LNCaP clone FGC (cell line): Measurements from ENCODE around the gene CCN2.
"Not testable (repeated sequence)": the region's sequence is repeated elsewhere in the genome, so short reads cannot be mapped to it uniquely, and the experiment has no call there.

Experiments used
- DNase-seq: peaks from one replicate; pipeline ENCODE4 v3.0.0-alpha.2; 2011; ENCODE audit warnings: low read depth
- H3K4me3 ChIP-seq: 2 replicates; pipeline ENCODE4 v1.5.1; 2011; ENCODE audit warnings: mild to moderate bottlenecking, low read depth, low read length, control low read depth
- TF ChIP-seq, protein P1 (sequence below): IDR thresholded peaks from 2 replicates; pipeline ENCODE4 v1.5.1; 2012; ENCODE audit warnings: mild to moderate bottlenecking; ENCODE audit not compliant: control insufficient read depth, insufficient read depth; ENCODE audit errors: extremely low read depth

Gene CCN2

DNA sequence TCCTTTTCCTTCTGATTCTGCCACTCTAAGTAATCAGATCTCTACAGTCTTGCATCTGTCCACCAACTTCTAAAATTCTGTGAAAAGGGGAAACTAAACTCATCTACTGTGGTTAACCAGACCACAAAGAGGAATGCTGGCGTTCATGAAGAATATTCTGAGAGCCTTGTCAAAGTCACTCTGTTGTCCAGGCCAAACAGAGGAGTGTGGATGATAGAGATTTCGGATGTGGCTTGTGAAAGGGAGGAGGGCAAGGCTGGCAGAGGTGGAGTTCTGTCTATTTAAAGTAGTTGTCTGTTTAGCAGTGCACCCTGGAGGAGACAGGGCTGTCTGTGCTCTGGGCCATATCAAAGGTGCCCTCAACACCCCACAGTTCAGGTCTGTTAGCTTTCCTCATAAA lies 33.9 kb downstream of the CCN2 start:
- TF ChIP-seq, protein P1, sequence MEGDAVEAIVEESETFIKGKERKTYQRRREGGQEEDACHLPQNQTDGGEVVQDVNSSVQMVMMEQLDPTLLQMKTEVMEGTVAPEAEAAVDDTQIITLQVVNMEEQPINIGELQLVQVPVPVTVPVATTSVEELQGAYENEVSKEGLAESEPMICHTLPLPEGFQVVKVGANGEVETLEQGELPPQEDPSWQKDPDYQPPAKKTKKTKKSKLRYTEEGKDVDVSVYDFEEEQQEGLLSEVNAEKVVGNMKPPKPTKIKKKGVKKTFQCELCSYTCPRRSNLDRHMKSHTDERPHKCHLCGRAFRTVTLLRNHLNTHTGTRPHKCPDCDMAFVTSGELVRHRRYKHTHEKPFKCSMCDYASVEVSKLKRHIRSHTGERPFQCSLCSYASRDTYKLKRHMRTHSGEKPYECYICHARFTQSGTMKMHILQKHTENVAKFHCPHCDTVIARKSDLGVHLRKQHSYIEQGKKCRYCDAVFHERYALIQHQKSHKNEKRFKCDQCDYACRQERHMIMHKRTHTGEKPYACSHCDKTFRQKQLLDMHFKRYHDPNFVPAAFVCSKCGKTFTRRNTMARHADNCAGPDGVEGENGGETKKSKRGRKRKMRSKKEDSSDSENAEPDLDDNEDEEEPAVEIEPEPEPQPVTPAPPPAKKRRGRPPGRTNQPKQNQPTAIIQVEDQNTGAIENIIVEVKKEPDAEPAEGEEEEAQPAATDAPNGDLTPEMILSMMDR: no peak
- H3K4me3 ChIP-seq: no peak overlapping the region

DNA sequence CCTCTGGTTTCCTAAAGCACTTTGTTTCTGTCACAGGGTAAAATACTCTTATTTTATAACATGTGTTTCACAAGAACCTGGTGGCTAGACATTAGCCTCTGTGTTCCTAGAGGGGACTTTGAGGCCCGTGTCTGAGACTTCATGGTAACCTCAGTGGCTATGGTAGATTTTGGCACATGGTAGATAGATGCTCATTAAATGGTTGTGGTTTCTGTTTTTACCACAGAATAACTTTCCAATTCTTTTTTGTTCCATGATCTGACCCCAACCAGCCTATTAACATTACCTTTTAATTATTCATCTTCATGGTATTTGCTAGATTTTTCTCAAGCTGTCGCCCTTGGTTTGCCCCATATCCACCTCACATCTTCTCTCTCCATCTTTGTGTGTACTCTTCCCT lies 34.3 kb downstream of the CCN2 start:
- H3K4me3 ChIP-seq: no peak overlapping the region
- DNase-seq: no peak
- TF ChIP-seq, protein P1: no peak

More for the DNA sequence above, 33.9 kb downstream of the CCN2 start:
- DNase-seq: no peak

DNA sequence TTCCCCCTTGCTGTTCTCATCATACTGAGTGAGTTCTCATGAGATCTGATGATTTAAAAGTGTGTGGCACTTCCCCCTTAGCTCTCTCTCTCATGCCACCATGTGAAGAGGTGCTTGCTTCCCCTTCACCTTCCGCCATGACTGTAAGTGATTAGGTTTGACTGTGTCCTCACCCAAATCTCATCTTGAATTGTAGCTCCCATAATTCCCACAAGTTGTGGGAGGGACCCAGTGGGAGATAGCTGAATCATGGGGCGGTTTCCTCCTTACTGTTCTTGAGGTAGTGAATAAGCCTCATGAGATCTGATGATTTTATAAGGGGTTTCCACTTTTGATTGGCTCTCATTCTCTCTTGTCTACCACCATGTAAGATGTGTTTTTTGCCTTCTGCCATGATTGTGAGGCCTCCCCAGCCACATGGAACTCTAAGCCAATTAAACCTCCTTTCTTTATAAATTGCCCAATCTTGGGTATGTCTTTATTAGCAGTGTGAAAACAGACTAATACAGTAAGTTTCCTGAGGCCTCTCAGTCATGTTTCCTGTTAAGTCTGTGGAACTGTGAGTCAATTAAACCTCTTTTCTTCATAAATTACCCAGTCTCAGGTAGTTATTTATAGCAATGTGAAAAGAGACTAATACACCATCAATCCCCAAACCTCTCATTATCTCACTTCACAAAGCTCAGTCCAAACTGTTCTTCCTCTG lies 34.9 kb downstream of the CCN2 start:
- not testable (repeated sequence) for DNase-seq, H3K4me3 ChIP-seq

DNA sequence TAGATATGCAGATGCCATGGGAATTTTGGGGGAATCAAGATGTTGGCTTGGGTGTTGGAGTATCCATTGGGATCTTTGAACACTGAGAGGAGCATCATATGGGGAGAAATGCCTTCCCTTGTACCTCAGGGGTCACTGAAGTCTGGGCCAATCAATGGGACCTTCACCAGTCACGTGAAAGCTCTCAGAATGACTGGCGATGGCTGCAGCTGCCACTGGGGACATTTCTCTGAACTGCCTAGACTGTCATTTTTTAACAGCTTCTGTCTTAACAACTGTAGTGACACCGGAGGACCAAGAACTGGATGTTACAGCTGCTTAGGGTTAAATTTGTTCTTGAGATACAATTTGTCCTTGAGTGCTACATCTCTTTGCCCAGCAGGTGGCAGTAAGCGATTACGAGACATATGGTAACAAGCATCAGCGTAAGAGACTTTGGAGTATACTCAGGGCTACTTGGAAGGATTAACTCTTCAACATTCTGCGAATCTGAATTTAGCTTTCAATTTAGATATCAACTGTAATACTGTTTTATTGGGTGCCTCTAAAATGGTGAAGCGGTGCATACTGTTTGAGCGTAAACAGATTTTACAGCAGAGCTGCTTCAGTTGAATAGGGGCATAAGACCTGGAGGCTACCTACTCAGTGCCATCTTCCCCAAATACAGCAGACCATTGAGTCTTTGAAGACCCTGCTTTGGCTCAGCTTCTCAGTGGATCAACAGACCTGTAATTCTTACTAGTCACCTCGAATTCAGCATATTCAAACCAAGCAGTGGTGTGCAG lies 36.0 kb downstream of the CCN2 start:
- H3K4me3 ChIP-seq: no peak overlapping the region
- peak; percentile 51 for DNase-seq
- TF ChIP-seq, protein P1: peak; percentile 85

DNA sequence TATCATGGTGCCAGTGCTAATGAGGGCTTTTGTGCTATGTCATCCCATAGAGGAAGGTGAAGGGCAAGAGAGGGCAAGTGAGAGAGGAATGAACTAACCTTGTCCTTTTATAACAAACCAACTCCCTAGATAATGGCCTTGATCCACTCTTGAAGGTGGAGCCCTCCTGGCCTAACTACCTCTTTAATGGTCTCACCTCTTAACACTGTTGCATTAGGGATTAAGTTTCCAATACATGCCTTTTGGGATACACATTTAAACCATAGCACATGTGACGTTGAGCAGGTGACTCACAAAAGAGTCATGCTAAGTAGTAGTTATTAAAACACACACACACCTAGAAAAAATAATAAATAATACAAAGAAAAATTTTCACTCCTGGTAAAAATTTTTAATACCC lies 36.9 kb downstream of the CCN2 start:
- no peak for DNase-seq
- TF ChIP-seq, protein P1: no peak
- H3K4me3 ChIP-seq: no peak overlapping the region

DNA sequence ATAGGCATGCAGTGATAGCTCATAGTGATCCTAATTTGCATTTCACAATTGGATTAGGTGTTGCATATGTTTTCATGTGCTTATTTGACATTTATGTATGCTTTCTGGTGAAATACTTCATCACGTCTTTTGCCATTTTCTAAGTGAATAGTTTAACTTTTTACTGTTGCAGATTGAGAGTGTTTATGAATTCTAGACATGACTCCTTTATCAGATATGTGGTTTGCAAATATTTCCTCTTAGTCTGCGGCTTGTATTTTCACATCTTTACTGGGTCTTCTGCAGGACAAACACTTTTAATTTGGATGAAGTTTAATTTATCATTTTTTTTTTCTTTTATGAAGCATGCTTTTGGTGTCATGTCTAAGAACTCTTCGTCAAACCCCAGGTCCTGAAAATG lies 39.2 kb downstream of the CCN2 start:
- no peak for DNase-seq
- TF ChIP-seq, protein P1: no peak
- H3K4me3 ChIP-seq: no peak overlapping the region

DNA sequence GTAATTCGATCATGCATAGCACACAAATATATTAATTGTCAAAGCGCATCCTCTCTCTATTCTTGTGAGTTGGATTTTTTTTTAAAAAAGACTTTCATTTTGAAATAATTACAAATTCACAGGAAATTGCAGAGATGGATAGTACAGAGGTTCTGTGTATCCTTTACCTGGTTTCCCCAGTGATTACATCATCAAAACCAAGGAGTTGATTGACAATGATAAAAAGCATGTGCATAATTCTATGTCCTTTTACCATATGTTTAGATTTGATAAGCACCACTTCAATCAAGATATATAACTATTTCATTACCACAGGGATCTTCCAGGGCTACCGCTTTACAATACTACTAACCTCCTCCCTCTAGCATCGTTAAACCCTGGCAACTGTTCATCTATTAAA lies 40.2 kb downstream of the CCN2 start:
- H3K4me3 ChIP-seq: no peak overlapping the region
- no peak for DNase-seq
- TF ChIP-seq, protein P1: no peak
